ENCODE measurements around the gene SH3BP5.

SH3BP5 gene

GRCh38 chr3:15347737-15348110 lies 15.3 kb upstream of the SH3BP5 start:
- no peaks in the 10 kb centered on the region for H3K36me3 ChIP-seq (ENCODE audit: insufficient read depth)
- peak overlapping the region; percentile 16; the same call in 1 of the 2 replicates for H3K4me2 ChIP-seq
- no peak for TF ChIP-seq CTCF (conservative IDR thresholded peaks at IDR 0.05; ENCODE audit: low read depth, low read length)
- no peaks in the 10 kb centered on the region for H3K27me3 ChIP-seq (ENCODE audit: insufficient read depth, low read depth)
- H2AFZ ChIP-seq (ENCODE audit: low read depth) = no peak overlapping the region
- H3K27ac ChIP-seq = peak overlapping the region; percentile 18; the same call in 1 of the 2 replicates
- no peak overlapping the region for H3K9ac ChIP-seq
- H3K4me1 ChIP-seq (ENCODE audit: low read depth, poor library complexity, severe bottlenecking) = peaks cover 25% of the 10 kb centered on the region
- H3K4me3 ChIP-seq (IDR thresholded peaks at IDR 0.05; ENCODE audit: insufficient read depth, low read depth, low read length) = no peak overlapping the region
- no peaks in the 10 kb centered on the region for H4K20me1 ChIP-seq (ENCODE audit: insufficient read depth)
- H3K79me2 ChIP-seq (ENCODE audit: insufficient read depth, low read depth) = no peaks in the 10 kb centered on the region

- H3K4me3 ChIP-seq (IDR thresholded peaks at IDR 0.05; ENCODE audit: insufficient read depth, low read depth, low read length) = no peak overlapping the region
- H3K4me1 ChIP-seq (ENCODE audit: low read depth, poor library complexity, severe bottlenecking) = peaks cover 25% of the 10 kb centered on the region
- no peak overlapping the region for H2AFZ ChIP-seq (ENCODE audit: low read depth)
- no peaks in the 10 kb centered on the region for H3K27me3 ChIP-seq (ENCODE audit: insufficient read depth, low read depth)
- peak overlapping the region; percentile 18; the same call in 1 of the 2 replicates for H3K27ac ChIP-seq
- H4K20me1 ChIP-seq (ENCODE audit: insufficient read depth) = no peaks in the 10 kb centered on the region
- peak overlapping the region; percentile 16; the same call in 1 of the 2 replicates for H3K4me2 ChIP-seq
- TF ChIP-seq CTCF (conservative IDR thresholded peaks at IDR 0.05; ENCODE audit: low read depth, low read length) = no peak
- no peak overlapping the region for H3K9ac ChIP-seq
- no peaks in the 10 kb centered on the region for H3K36me3 ChIP-seq (ENCODE audit: insufficient read depth)
- H3K79me2 ChIP-seq (ENCODE audit: insufficient read depth, low read depth) = no peaks in the 10 kb centered on the region
Observed at GRCh38 chr3:15347063-15347736, 14.8 kb upstream of the SH3BP5 start.

GRCh38 chr3:15346516-15346915 lies 14.1 kb upstream of the SH3BP5 start:
- Histone ChIP-seq H3K4me1 (ENCODE audit: low read depth, poor library complexity, severe bottlenecking) (peaks cover 25% of the 10 kb centered on the region), H3K4me2 (no peak overlapping the region), H3K36me3 (ENCODE audit: insufficient read depth) (no peaks in the 10 kb centered on the region), H3K79me2 (ENCODE audit: insufficient read depth, low read depth) (no peaks in the 10 kb centered on the region), H2AFZ (ENCODE audit: low read depth) (no peak overlapping the region), H3K27me3 (ENCODE audit: insufficient read depth, low read depth) (no peaks in the 10 kb centered on the region), H3K4me3 (IDR thresholded peaks at IDR 0.05; ENCODE audit: insufficient read depth, low read depth, low read length) (no peak overlapping the region), H3K27ac (no peak overlapping the region), H3K9ac (no peak overlapping the region), H4K20me1 (ENCODE audit: insufficient read depth) (no peaks in the 10 kb centered on the region)
- TF ChIP-seq CTCF (conservative IDR thresholded peaks at IDR 0.05; ENCODE audit: low read depth, low read length) = no peak

- Histone ChIP-seq H3K79me2 (ENCODE audit: insufficient read depth, low read depth) (no peaks in the 10 kb centered on the region), H3K4me3 (IDR thresholded peaks at IDR 0.05; ENCODE audit: insufficient read depth, low read depth, low read length) (no peak overlapping the region), H3K27ac (no peak overlapping the region), H3K4me2 (no peak overlapping the region), H3K9ac (no peak overlapping the region), H3K27me3 (ENCODE audit: insufficient read depth, low read depth) (no peaks in the 10 kb centered on the region), H4K20me1 (ENCODE audit: insufficient read depth) (no peaks in the 10 kb centered on the region), H2AFZ (ENCODE audit: low read depth) (no peak overlapping the region), H3K4me1 (ENCODE audit: low read depth, poor library complexity, severe bottlenecking) (peaks cover 25% of the 10 kb centered on the region), H3K36me3 (ENCODE audit: insufficient read depth) (no peaks in the 10 kb centered on the region)
- TF ChIP-seq CTCF (conservative IDR thresholded peaks at IDR 0.05; ENCODE audit: low read depth, low read length) = no peak
Observed at GRCh38 chr3:15345608-15346137, 13.3 kb upstream of the SH3BP5 start.
